HepG2 (cell line): ENCODE results near the gene HAPLN3. TPM values are rescaled to one million over a fixed set of nuclear protein-coding genes. Genes with fewer than 3 reads are reported as not detected.

ENCODE experiments used
- ATAC-seq: fragments of 200-7000 bp; cut with Tn5 transposase; 3 replicates; pipeline ENCODE4 v1.9.1; 2020; ENCODE audit warnings: mild to moderate bottlenecking, moderate library complexity
- BruUV-seq: library from RNA; stranded (reverse); fragments of 400-500 nt; replicated peaks from 2 replicates; lab custom pipeline; 2021; lab: Mats Ljungman, UMichigan
- CTCF ChIA-PET: fragments of 300-600 bp; formaldehyde crosslinking; extraction: SDS; loops from one replicate; lab custom pipeline; 2021; ENCODE audit warnings: low total read pairs, inconsistent platforms, low intra/inter-chr PET ratio; lab: Yijun Ruan, JAX
- POLR2A ChIA-PET: fragments of 350-600 bp; sonication (Branson Sonifier 250); formaldehyde crosslinking; loops from one replicate; lab custom pipeline; 2020; ENCODE audit warnings: antibody characterized with exemption, inconsistent platforms; lab: Yijun Ruan, JAX
- DNase-seq: peaks from one replicate; pipeline ENCODE4 v3.0.0-alpha.2; 2015; ENCODE audit warnings: low spot score
- FAIRE-seq: peaks from 3 replicates; lab custom pipeline; 2011; peaks lifted over from hg19 to GRCh38; lab: Jason Lieb, UNC
- H2AFZ ChIP-seq: one replicate; pipeline ENCODE4 v1.6.1; 2011; ENCODE audit warnings: low read length, inconsistent platforms
- H3K27ac ChIP-seq: fragments of 300-600 bp; 3 replicates; pipeline ENCODE4 v1.8.0; 2011; ENCODE audit warnings: mixed run types, mild to moderate bottlenecking, mixed read lengths, low read length, inconsistent platforms; ENCODE audit not compliant: insufficient read depth; ENCODE audit errors: extremely low read length
- H3K27me3 ChIP-seq, 2 experiments: fragments of 200-600 bp in 1 of 2; 2 replicates in 1 of 2; 3 replicates in 1 of 2; pipeline versions ENCODE4 v1.6.0 to v1.8.0; 2011; ENCODE audit warnings: low read length in 2 of 2, mild to moderate bottlenecking in 2 of 2, moderate library complexity in 2 of 2, inconsistent platforms in 1 of 2; ENCODE audit not compliant: insufficient read depth in 2 of 2, control insufficient read depth in 1 of 2
- H3K36me3 ChIP-seq, 2 experiments: fragments of 200-600 bp in 1 of 2; replicated peaks in 1 of 2; 2 replicates in 1 of 2; 3 replicates in 1 of 2; pipeline versions ENCODE4 v1.5.1 to v1.8.0; 2011; ENCODE audit warnings: low read length in 2 of 2, inconsistent platforms in 1 of 2; ENCODE audit not compliant: insufficient read depth in 2 of 2, control insufficient read depth in 1 of 2
- H3K4me1 ChIP-seq: 2 replicates; pipeline ENCODE4 v1.5.1; 2012; ENCODE audit warnings: low read length, inconsistent platforms; ENCODE audit not compliant: insufficient read depth
- H3K4me2 ChIP-seq: 2 replicates; pipeline ENCODE4 v1.6.0; 2011; ENCODE audit warnings: low read depth, low read length, inconsistent platforms
- H3K4me3 ChIP-seq, 3 experiments: fragments of 200-600 bp in 1 of 3; sonication (generic), shearing (Covaris generic) in 1 of 3; replicated peaks in 1 of 3; 2 replicates each; pipeline ENCODE4 v1.5.1; 2011 to 2016; ENCODE audit warnings: low read length in 3 of 3, inconsistent platforms in 2 of 3, low read depth in 2 of 3, mild to moderate bottlenecking in 2 of 3, control low read depth in 1 of 3, mixed read lengths in 1 of 3; ENCODE audit not compliant: insufficient read depth in 1 of 3
- H3K79me2 ChIP-seq: one replicate; pipeline ENCODE4 v1.6.1; 2011; ENCODE audit warnings: low read length, inconsistent platforms; ENCODE audit not compliant: insufficient read depth
- H3K9ac ChIP-seq: 2 replicates; pipeline ENCODE4 v1.6.0; 2011; ENCODE audit warnings: mild to moderate bottlenecking, low read depth, low read length, inconsistent platforms; ENCODE audit not compliant: insufficient read depth
- H3K9me3 ChIP-seq: 2 replicates; pipeline ENCODE4 v1.5.1; 2012; ENCODE audit warnings: mild to moderate bottlenecking, low read length
- H4K20me1 ChIP-seq: 2 replicates; pipeline ENCODE4 v1.6.0; 2011; ENCODE audit warnings: inconsistent platforms, mild to moderate bottlenecking, low read length, moderate library complexity; ENCODE audit not compliant: insufficient read depth
- CBX5 ChIP-seq: sonication (generic); formaldehyde crosslinking; IDR thresholded peaks from 2 replicates; pipeline ENCODE4 v1.4.0; 2020; ENCODE audit warnings: missing genetic modification reagents, borderline replicate concordance
- CCAR2 ChIP-seq: fragments of 200-400 bp; formaldehyde crosslinking; optimal IDR thresholded peaks from 2 replicates; pipeline ENCODE3; 2018; ENCODE audit warnings: low read depth, mild to moderate bottlenecking, low read length, moderate library complexity
- ELF3 ChIP-seq: IDR thresholded peaks from 2 replicates; pipeline ENCODE4 v1.6.1; 2016; ENCODE audit warnings: missing genetic modification reagents, missing compliant biosample characterization
- GATA4 ChIP-seq: sonication (generic); IDR thresholded peaks from 2 replicates; pipeline ENCODE4 v1.6.1; 2016; ENCODE audit warnings: antibody characterized with exemption, low read depth, borderline replicate concordance
- GLI4 ChIP-seq: sonication (generic); formaldehyde crosslinking; IDR thresholded peaks from 2 replicates; pipeline ENCODE4 v1.5.1; 2020; ENCODE audit warnings: missing genetic modification reagents, mild to moderate bottlenecking, moderate library complexity, borderline replicate concordance
- HMGXB3 ChIP-seq: sonication (generic); formaldehyde crosslinking; IDR thresholded peaks from 2 replicates; pipeline ENCODE4 v1.4.0; 2020; ENCODE audit warnings: missing genetic modification reagents, borderline replicate concordance
- MAFK ChIP-seq, 2 experiments: IDR thresholded peaks in 1 of 2; conservative IDR thresholded peaks in 1 of 2; 2 replicates each; pipeline ENCODE4 v1.6.1; 2011; ENCODE audit warnings: improper control_type of control experiment in 2 of 2, low read length in 2 of 2
- MNT ChIP-seq: fragments of 450-650 bp; IDR thresholded peaks from 2 replicates; pipeline ENCODE4 v1.6.1; 2016
- NFE2L2 ChIP-seq: fragments of 150-350 bp; IDR thresholded peaks from 2 replicates; pipeline ENCODE4 v1.6.1; 2014; ENCODE audit warnings: low read length
- PHB2 ChIP-seq: fragments of 450-650 bp; IDR thresholded peaks from 2 replicates; pipeline ENCODE4 v1.6.1; 2018; ENCODE audit not compliant: partially characterized antibody
- PLRG1 ChIP-seq: fragments of 450-650 bp; conservative IDR thresholded peaks from 2 replicates; pipeline ENCODE4 v1.6.1; 2016
- TAF1 ChIP-seq: sonication (generic); formaldehyde crosslinking; IDR thresholded peaks from 2 replicates; pipeline ENCODE4 v1.4.0; 2020; ENCODE audit warnings: missing genetic modification reagents
- TMF1 ChIP-seq: sonication (generic); formaldehyde crosslinking; IDR thresholded peaks from 2 replicates; pipeline ENCODE4 v1.8.1; 2022; ENCODE audit warnings: low read depth, missing genetic modification reagents
- ZIK1 ChIP-seq: sonication (generic); formaldehyde crosslinking; IDR thresholded peaks from 2 replicates; pipeline ENCODE4 v1.5.0; 2020; ENCODE audit warnings: mild to moderate bottlenecking, low read depth, missing genetic modification reagents, borderline replicate concordance
- ZNF101 ChIP-seq: sonication (generic); formaldehyde crosslinking; IDR thresholded peaks from 2 replicates; pipeline ENCODE4 v1.4.0; 2020; ENCODE audit warnings: mild to moderate bottlenecking, low read depth, missing genetic modification reagents, borderline replicate concordance
- ZNF180 ChIP-seq: sonication (generic); formaldehyde crosslinking; IDR thresholded peaks from 2 replicates; pipeline ENCODE4 v1.4.0; 2020; ENCODE audit warnings: low read depth, missing genetic modification reagents, borderline replicate concordance
- ZNF564 ChIP-seq: sonication (generic); formaldehyde crosslinking; IDR thresholded peaks from 2 replicates; pipeline ENCODE4 v1.8.1; 2023; ENCODE audit warnings: mild to moderate bottlenecking, missing genetic modification reagents
- ZNF639 ChIP-seq: conservative IDR thresholded peaks from 2 replicates; pipeline ENCODE4 v1.6.1; 2018; ENCODE audit warnings: missing genetic modification reagents
- WGBS: methylation state at CpG from one replicate; pipeline ENCODE4 v1.1.6; 2017; ENCODE audit warnings: low lambda C conversion rate; 5-methylcytosine and 5-hydroxymethylcytosine counted together
- in situ Hi-C: cut with HindIII; loops from 2 replicates; pipeline ENCODE4 v1.10.0; 2017; ENCODE audit warnings: low pct_unique_long_range_greater_than_20kb; ENCODE audit not compliant: extremely low pct_ligation_motif_present
- intact Hi-C: fragments of 100-400 bp; cut with micrococcal nuclease; formaldehyde crosslinking; loops from one replicate; pipeline ENCODE4 v1.10.0; 2022; ENCODE audit not compliant: unreplicated experiment
- polyA plus RNA-seq, 8 experiments: library from polyadenylated mRNA; depleted of rRNA in 3 of 8; stranded (reverse) in 7 of 8; unstranded in 1 of 8; fragments of >200 nt; fragmentation: Illumina TruSeq in 4 of 8; extraction: Trizol in 4 of 8; gene quantifications; 2 replicates each; pipeline versions ENCODE4 v1.2.1 to v1.2.3, GENCODE V29; 2011 to 2016; ENCODE audit warnings: low read depth in 4 of 8, missing spikeins in 1 of 8, mixed read lengths in 1 of 8; ENCODE audit not compliant: insufficient read depth in 1 of 8
- total RNA-seq, 5 experiments: library from RNA; depleted of rRNA; stranded (reverse); fragments of >200 nt; fragmentation: Illumina TruSeq; extraction: Trizol; gene quantifications; 2 replicates each; pipeline ENCODE4 v1.2.3, GENCODE V29; 2016; ENCODE audit warnings: low read depth in 1 of 5

HAPLN3 gene
- total and polyA plus RNA-seq, 2 of the 13 experiments (the other 11 are each of a cell fraction or from before 2014, with no cell fraction given) = 0.09 TPM; not detected in 1

GRCh38 chr15:88918738-88919137 lies 23.4 kb upstream of the HAPLN3 start:
- POLR2A ChIA-PET = no interaction called here
- Histone ChIP-seq H2AFZ (no peak overlapping the region), H3K9me3 (no peaks in the 10 kb centered on the region), H3K4me1 (peaks cover under 1% of the 10 kb centered on the region), H3K9ac (no peak overlapping the region), H3K27ac (no peak overlapping the region), H3K27me3 (peaks cover 1 to 9% of the 10 kb centered on the region in 2 experiments; a peak in 2 of 5 replicates), H3K4me2 (no peak overlapping the region), H4K20me1 (no peaks in the 10 kb centered on the region), H3K4me3 (no peak overlapping the region), H3K36me3 (no peaks in the 10 kb centered on the region), H3K79me2 (no peaks in the 10 kb centered on the region)
- FAIRE-seq = no peak
- no TSS peak for BruUV-seq
- CTCF ChIA-PET = no interaction called here
- intact Hi-C loops = no loop called here
- in situ Hi-C loops = no loop called here
- TF ChIP-seq TAF1 (CRISPR knock-in tag) (no peak), ZNF101 (CRISPR knock-in tag) (no peak), PHB2 (no peak), PLRG1 (no peak), ZNF639 (CRISPR knock-in tag) (no peak), CBX5 (no peak), MNT (no peak), GATA4 (no peak), NFE2L2 (no peak), ZNF180 (CRISPR knock-in tag) (no peak), CCAR2 (no peak), MAFK (conservative IDR thresholded peaks at IDR 0.05 in 1 of 2, IDR thresholded peaks at IDR 0.05 in 1 of 2; ENCODE audit: low read length in 2 of 2) (no peak), ZNF564 (CRISPR knock-in tag) (no peak), ELF3 (CRISPR knock-in tag) (no peak), TMF1 (CRISPR knock-in tag) (no peak), HMGXB3 (CRISPR knock-in tag) (no peak), GLI4 (CRISPR knock-in tag) (no peak), ZIK1 (CRISPR knock-in tag) (no peak)
- no peak for ATAC-seq
- 23% methylated on average over 4 of the region's 4 CpGs for WGBS
- no peak for DNase-seq
